Memory B cell (primary cell): ENCODE results near the gene CHMP4A.

ENCODE experiments used
- ATAC-seq: fragments of 150-1000 bp; cut with Tn5 transposase; 2 replicates; pipeline ENCODE4 v1.10.0; 2021; ENCODE audit warnings: low read depth, mild to moderate bottlenecking, moderate library complexity
- DNase-seq, 2 donors: peaks; one replicate each; pipeline ENCODE4 v3.0.0; 2022; ENCODE audit warnings: low spot score in 2 of 2
- H3K27ac Mint-ChIP-seq: one replicate; pipeline ENCODE4 v1.8.0; 2022; ENCODE audit warnings: mild to moderate bottlenecking, moderate library complexity, mixed read lengths
- H3K27me3 Mint-ChIP-seq: one replicate; pipeline ENCODE4 v1.8.0; 2022; ENCODE audit warnings: mixed read lengths
- H3K36me3 Mint-ChIP-seq: one replicate; pipeline ENCODE4 v1.8.0; 2022; ENCODE audit warnings: mild to moderate bottlenecking, mixed read lengths
- H3K4me1 Mint-ChIP-seq: one replicate; pipeline ENCODE4 v1.8.0; 2022; ENCODE audit warnings: mixed read lengths
- H3K4me3 Mint-ChIP-seq: one replicate; pipeline ENCODE4 v1.8.0; 2022; ENCODE audit warnings: mild to moderate bottlenecking, moderate library complexity, mixed read lengths
- H3K9me3 Mint-ChIP-seq: one replicate; pipeline ENCODE4 v1.8.0; 2022; ENCODE audit warnings: mixed read lengths

CHMP4A gene, protein sequence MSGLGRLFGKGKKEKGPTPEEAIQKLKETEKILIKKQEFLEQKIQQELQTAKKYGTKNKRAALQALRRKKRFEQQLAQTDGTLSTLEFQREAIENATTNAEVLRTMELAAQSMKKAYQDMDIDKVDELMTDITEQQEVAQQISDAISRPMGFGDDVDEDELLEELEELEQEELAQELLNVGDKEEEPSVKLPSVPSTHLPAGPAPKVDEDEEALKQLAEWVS

DNA sequence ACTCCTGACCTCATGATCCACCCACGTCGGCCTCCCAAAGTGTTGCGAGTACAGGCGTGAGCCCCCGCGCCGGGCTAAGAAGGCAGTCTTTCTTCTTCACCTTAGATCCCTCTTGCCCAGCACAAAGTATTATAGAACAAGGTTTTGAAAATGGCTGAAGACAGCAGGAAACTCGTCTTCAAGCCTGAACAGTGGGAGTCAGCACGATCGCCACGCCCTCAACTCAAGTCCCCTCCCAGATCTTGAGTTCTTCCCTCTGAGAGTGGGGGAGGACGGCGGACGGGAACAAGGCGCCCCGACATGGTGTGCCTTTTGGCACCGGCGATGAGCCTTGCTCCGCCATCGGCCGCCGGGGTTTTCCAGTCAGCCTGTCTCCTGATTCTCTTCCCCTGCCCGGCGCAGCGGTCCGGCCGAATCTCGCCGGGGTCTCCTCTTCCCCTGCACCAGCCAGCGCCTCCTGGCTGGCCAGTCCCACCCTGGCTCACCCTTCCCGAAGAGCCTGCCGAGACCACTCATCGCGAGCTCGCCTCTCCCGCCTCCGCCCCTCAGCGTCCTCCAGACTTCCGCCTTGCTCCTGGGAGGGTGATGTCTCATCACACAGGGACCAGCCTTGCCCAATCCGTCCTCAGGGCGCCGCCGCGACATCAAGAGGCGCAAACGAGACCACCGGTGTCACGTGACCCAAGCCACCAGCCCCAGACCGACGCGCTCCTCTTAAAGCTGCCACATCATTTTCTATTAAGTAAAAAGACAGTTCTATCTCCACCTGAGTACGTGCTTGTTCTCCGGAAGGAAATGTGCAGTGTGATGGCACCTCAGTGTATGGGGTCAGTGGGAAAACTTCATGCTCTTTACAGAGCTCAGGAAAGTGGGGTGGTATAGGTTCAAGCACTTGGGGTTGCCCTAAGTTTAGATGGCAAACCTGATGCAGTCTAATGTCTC lies at the start of gene CHMP4A:
CHMP4A (minus strand) TSS at position 565 of the 942 bp plus-strand sequence; CDS start at position 516, 49 bp downstream.
- H3K4me1 Mint-ChIP-seq: peaks cover 33% of the 10 kb centered on the region

DNA sequence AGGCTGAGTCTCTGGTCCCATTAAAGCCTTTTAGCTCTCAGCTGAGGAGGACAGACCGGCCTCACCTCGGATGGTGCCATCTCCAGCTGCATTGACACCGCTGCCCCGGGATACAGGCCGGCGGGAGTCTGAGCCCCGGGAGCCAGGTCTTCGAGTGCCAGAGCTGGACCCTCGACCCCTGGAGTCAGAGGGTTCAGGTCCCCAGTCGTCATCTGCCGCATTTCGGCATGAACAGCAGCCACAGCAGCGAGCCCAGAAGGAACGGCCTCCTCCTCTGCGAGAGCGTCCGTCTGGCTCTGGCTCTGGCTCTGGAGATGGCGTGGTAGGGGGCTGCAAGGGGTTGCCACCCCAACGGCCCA lies 48.7 kb upstream of the CHMP4A start:
- no peaks in the 10 kb centered on the region for H3K9me3 Mint-ChIP-seq
- H3K4me1 Mint-ChIP-seq: peaks cover under 1% of the 10 kb centered on the region
- ATAC-seq (no peak), DNase-seq (no peak)
- H3K4me3 Mint-ChIP-seq: no peak overlapping the region
- H3K36me3 Mint-ChIP-seq: peaks cover 11% of the 10 kb centered on the region
- H3K27ac Mint-ChIP-seq: no peak overlapping the region
- no peaks in the 10 kb centered on the region for H3K27me3 Mint-ChIP-seq

More for the DNA sequence above, at the start of gene CHMP4A:
- H3K36me3 Mint-ChIP-seq: peaks cover 19% of the 10 kb centered on the region
- H3K9me3 Mint-ChIP-seq: no peaks in the 10 kb centered on the region
- DNase-seq (peak; percentile 85 to 91), ATAC-seq (peak; percentile 76)
- H3K4me3 Mint-ChIP-seq: peak within 1 kb of the TSS; percentile 95
- H3K27ac Mint-ChIP-seq: peak within 1 kb of the TSS; percentile 99
- H3K27me3 Mint-ChIP-seq: no peaks in the 10 kb centered on the region

DNA sequence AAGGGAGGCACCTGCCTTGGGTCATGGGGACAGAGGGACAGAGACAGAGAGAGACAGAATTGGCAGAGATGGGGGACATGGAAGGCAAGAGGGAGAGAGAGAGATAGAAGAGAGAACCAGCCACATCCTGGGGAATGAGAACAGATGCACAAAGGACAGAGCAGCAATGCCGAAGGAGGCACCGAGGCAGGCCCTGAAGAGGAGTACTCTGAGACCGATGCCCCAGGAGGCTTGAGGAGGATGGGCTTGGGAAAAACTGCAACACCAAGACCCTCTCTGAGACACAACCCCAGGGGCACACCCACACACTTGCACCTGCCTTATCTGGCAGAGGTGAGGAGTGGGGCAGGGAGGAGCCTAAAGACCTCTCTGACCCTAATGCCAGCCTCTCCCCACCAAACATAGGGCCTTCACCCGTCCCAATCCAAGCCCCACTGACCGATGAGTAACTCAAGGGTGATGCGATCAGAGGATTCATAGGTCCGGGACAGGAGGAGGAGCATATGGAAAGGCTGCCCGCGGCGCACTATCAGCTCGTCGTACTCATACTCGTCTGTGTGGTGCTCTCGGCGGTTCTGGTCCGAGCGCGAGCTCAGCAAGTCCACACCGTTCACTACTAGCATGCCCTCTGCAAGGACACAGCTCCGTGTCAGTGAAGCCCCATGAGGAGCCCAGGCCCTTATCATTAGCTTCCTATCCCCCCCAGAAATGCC lies 48.1 kb upstream of the CHMP4A start:
- no peaks in the 10 kb centered on the region for H3K9me3 Mint-ChIP-seq
- H3K27ac Mint-ChIP-seq: no peak overlapping the region
- no peaks in the 10 kb centered on the region for H3K4me1 Mint-ChIP-seq
- no peak for DNase-seq
- no peaks in the 10 kb centered on the region for H3K27me3 Mint-ChIP-seq
- no peak overlapping the region for H3K4me3 Mint-ChIP-seq
- H3K36me3 Mint-ChIP-seq: peaks cover 6% of the 10 kb centered on the region
- ATAC-seq: no peak

DNA sequence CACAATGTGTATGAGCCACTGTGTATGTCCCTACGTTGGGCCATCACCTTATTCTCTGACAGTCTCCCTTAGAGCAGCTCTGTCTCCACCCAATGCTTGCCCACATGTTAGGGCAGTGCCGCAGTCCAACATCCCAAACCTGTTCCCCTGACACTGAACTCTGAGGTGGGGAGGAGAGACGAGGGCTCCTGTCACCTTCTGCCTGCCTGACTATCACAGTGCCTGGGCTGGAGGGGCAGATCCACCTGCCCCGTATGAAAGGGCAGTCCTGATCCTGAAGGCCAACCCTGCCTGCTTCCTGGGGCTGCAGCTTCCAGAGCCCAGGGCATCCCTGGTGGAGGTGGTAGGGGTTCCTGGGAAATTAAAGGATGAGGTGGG lies 47.5 kb upstream of the CHMP4A start:
- Mint-ChIP-seq H3K9me3 (no peaks in the 10 kb centered on the region), H3K4me3 (no peak overlapping the region), H3K4me1 (no peaks in the 10 kb centered on the region), H3K36me3 (peaks cover 3% of the 10 kb centered on the region), H3K27ac (no peak overlapping the region), H3K27me3 (no peaks in the 10 kb centered on the region)
- ATAC-seq (no peak), DNase-seq (no peak)

DNA sequence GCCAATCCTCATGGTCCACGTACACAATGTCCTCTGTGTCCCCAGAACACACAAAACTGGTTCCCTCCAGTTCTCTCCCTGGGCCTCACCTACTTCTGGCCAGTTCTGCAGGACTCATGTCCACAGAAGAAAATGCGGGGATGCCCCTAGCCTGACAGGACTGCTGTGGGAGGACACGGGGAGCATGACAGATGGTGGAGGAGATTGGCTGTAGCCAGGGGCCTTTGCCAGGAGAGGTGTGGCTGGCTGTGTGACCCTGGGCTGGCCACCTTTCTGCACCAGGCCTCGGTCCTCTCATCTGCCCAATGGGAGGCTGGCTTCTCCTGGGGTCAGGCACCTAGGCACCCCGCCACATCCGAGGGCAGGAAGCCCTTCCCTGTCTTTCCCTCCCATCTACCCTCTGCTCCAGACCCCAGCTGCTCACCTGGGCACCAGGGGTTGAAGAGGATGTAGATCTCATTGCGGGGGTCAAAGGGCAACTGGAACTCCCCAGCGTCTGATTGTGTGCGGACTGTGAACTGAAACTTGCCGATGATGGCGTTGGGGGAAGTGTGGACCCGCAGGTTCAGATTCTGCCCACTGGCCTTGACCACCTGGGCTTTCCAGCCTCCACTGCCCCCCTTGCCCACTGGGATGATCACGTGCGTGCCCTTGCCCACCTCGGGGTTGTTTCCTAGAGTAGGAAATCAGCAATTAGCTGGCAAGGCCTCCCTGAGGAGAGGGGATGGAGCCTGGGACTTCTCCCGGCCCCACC lies 46.9 kb upstream of the CHMP4A start:
- Mint-ChIP-seq H3K27ac (no peak overlapping the region), H3K4me1 (no peaks in the 10 kb centered on the region), H3K9me3 (no peaks in the 10 kb centered on the region), H3K4me3 (no peak overlapping the region), H3K36me3 (peaks cover 3% of the 10 kb centered on the region), H3K27me3 (no peaks in the 10 kb centered on the region)
- ATAC-seq: no peak
- no peak for DNase-seq

DNA sequence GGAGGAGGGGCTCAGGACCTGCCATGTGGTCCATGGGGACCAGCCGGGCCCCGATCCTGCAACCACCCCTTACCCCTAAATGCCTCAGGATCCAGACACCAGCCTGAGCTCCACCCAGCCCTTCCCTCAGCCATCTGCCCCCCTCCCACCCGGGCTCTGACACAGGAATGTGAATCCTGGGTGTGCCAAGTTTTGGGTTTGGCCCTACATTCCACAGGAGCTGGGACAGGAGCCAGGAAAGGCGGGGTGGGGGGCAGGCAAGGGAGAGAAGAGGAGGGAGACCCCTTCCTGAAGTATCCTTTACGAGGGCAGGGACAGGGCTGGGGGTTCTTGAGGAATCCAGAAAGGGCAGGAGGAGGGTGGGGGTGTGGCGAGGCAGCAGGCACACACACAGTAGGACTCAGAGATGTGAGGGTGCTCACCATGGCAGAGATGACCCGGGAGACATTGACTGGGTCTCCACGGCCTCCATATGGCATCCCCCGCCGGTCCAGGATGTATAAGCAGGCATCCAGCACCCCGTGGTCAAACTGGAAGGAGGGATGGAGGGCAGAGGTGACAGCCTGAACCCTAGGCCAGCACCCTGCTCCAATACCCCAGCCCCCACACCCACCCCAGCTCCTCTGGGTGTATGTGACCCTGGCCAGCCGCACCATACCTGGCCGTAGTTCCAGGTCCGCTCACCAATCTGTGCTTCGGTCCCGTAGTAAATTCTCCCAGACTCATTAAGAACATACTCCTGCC lies 46.2 kb upstream of the CHMP4A start:
- no peaks in the 10 kb centered on the region for H3K9me3 Mint-ChIP-seq
- H3K27ac Mint-ChIP-seq: no peak overlapping the region
- DNase-seq (no peak), ATAC-seq (no peak)
- H3K4me1 Mint-ChIP-seq: no peaks in the 10 kb centered on the region
- no peak overlapping the region for H3K4me3 Mint-ChIP-seq
- H3K27me3 Mint-ChIP-seq: no peaks in the 10 kb centered on the region
- H3K36me3 Mint-ChIP-seq: peaks cover 6% of the 10 kb centered on the region

DNA sequence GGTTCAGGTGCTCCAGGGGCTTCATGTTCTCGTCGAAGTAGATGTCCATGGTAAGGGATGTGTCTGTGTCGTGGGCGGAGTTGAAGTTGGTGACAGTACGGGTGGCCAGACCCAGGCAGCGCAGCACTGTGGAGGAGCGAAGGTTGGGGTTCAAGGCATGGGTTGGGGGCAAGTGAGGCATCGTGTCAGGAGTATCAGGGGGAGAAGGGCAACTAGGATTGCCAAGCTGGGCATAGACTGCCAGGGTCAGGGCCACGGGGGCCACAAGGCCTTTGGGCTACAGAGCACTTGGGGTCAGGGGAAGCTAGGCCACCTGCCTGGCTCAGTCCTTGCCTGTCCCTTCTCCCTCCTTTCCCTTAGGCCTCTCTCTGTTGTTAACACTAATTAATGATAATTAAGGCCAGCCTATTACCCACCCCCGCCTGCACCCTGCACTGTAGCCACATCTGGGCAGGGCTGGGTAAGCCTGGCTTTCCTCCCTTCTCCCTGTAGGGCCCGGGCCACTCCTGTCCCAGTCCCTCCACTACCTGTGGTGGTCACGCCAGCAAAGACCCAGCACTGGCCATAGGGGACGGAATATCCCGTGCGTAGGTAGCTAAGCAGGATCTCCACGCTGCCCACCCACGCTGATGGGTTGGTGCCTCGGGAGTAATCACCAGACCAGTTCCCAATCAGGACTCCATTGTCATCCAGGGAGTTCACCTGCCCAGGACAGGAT lies 45.4 kb upstream of the CHMP4A start:
- H3K27ac Mint-ChIP-seq: no peak overlapping the region

DNA sequence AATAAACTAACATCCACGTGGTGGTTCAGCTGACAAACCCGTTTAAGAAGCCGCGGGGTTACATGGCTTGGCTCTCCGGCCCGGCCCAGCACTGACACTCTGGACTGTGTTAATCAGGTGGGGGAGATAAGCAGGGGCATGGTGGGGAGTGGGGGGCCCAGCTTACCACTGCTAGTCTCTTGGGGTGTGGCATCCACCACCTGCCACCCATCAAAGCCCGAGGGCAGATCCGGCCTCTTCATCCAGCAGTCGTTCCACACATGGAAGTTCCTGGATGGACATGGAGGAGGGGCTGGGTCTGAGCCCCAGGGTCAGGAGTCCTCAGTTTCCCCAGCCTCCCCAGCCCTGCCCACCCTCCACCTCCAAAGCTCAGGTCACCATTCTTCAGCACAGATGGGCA lies 44.8 kb upstream of the CHMP4A start:
- no peaks in the 10 kb centered on the region for H3K9me3 Mint-ChIP-seq
- peaks cover 13% of the 10 kb centered on the region for H3K36me3 Mint-ChIP-seq

More for the DNA sequence above, 45.4 kb upstream of the CHMP4A start:
- Mint-ChIP-seq H3K9me3 (no peaks in the 10 kb centered on the region), H3K4me3 (no peak overlapping the region), H3K36me3 (peaks cover 13% of the 10 kb centered on the region), H3K27me3 (no peaks in the 10 kb centered on the region), H3K4me1 (no peaks in the 10 kb centered on the region)
- DNase-seq: no peak
- ATAC-seq: no peak

DNA sequence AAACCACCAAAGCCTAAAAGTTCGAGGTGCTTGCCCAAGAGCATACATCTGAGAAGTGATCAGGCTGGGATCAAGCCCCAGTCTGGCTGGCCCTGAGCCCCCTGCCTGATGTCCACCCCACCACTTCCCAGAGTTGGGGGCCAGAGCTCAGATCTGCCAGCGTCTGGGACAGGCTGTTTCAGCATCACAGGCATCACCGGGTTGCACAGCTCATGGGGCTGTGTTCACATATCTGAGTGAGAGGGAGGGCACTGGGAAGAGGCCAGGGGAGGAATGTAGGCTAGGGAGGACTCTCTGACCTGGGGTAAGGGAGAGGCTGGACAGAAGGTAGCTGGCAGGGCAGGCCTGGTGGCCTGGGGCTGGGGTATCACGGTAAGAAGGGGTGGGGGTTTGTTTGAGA lies 43.7 kb upstream of the CHMP4A start:
- no peaks in the 10 kb centered on the region for H3K27me3 Mint-ChIP-seq
- no peak overlapping the region for H3K27ac Mint-ChIP-seq
- peaks cover 13% of the 10 kb centered on the region for H3K36me3 Mint-ChIP-seq
- no peak overlapping the region for H3K4me3 Mint-ChIP-seq
- no peak for DNase-seq
- H3K4me1 Mint-ChIP-seq: no peaks in the 10 kb centered on the region
- ATAC-seq: no peak
- no peaks in the 10 kb centered on the region for H3K9me3 Mint-ChIP-seq

More for the DNA sequence above, 44.8 kb upstream of the CHMP4A start:
- Mint-ChIP-seq H3K27me3 (no peaks in the 10 kb centered on the region), H3K4me1 (no peaks in the 10 kb centered on the region), H3K27ac (no peak overlapping the region), H3K4me3 (no peak overlapping the region)
- no peak for DNase-seq
- no peak for ATAC-seq

DNA sequence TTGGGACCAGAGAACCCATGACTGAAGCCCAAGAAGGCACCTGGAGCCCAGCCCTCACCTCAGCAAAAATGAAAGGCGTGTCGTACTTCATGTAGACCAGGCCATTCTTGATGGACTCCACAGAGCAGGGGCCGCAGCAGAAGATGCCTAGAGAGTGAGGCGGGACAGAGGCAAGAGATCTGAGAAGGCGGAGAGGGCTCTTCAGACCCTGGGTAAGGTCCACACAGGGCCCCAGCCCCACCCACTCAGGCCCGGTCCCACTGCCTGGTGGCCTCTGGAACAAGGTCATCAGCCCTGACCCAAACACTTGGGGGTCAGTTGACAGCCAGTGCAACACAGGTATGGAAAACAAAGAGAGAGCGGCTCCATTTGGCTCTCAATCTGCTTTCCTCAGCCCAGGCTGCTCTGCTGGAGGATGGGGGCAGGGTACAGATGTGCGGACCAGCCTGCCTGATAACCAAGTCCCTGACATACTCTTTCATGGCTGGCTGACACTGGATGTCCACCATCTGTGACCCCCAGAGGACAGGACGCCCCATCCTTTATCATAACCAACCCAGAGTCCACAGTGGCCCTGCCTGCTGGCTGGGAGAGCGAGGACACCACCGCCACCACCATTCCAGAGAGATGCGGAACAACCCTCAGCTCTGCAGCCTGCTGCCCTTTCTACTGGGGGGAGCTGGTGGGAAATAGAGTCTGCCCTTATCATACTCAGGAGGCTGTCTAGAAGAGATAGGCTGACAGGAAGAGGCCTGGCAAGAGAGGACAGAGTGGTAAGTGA lies 42.8 kb upstream of the CHMP4A start:
- Mint-ChIP-seq H3K27me3 (no peaks in the 10 kb centered on the region), H3K9me3 (no peaks in the 10 kb centered on the region), H3K27ac (no peak overlapping the region), H3K4me3 (no peak overlapping the region), H3K36me3 (peaks cover 13% of the 10 kb centered on the region), H3K4me1 (no peaks in the 10 kb centered on the region)
- no peak for ATAC-seq
- DNase-seq: no peak

DNA sequence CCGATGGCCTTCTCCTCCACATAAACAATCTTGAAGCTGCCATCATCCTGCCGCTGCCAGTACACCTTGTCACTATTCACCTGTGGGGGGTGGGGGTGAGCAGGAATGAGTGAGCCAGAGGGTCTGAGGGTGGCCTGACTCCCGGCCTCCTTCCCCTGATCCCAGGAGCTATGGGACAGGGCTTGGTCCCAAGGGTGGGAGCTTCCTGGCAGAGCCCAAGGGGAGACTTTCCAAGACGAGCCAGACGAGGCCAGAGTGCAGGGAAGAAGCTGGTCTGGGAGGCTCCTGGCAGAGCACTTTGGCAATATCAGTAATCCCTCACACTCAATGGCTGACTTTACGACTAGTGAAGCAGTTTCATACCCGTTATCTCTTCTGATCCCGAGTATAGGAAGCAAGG lies 42.1 kb upstream of the CHMP4A start:
- no peak for ATAC-seq
- Mint-ChIP-seq H3K27me3 (no peaks in the 10 kb centered on the region), H3K9me3 (no peaks in the 10 kb centered on the region), H3K4me1 (no peaks in the 10 kb centered on the region), H3K27ac (no peak overlapping the region), H3K36me3 (peaks cover 14% of the 10 kb centered on the region), H3K4me3 (no peak overlapping the region)
- DNase-seq: no peak
